ENCODE measurements around the gene RAB43.

The RAB43 gene

DNA sequence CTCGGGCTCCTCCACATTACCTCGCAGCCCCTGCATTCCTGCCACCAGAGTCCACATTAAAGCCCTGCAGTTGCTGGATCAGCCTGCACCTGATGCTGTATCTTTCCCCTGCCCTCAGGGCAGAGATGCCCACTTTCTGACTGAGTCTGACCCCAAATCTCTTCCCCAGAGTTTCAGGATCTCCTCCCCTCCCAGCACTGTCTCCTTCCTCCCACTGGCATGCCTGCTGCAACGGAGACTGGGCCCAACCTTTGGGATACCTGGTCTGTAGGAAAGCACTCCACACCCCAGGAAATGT, 81.6 kb downstream of the RAB43 start:
- in situ Hi-C loops (cut with HindIII; ENCODE audit: low pct_ligation_motif_present, low sequenced_read_pairs) = no loop called here
- Histone ChIP-seq H3K27ac (no peak overlapping the region), H3K27me3 (replicated peaks) (peaks cover 13% of the 10 kb centered on the region), H3K4me3 (ENCODE audit: low read depth, low read length) (no peak overlapping the region), H3K36me3 (replicated peaks) (no peaks in the 10 kb centered on the region)
- TF ChIP-seq, protein P1, sequence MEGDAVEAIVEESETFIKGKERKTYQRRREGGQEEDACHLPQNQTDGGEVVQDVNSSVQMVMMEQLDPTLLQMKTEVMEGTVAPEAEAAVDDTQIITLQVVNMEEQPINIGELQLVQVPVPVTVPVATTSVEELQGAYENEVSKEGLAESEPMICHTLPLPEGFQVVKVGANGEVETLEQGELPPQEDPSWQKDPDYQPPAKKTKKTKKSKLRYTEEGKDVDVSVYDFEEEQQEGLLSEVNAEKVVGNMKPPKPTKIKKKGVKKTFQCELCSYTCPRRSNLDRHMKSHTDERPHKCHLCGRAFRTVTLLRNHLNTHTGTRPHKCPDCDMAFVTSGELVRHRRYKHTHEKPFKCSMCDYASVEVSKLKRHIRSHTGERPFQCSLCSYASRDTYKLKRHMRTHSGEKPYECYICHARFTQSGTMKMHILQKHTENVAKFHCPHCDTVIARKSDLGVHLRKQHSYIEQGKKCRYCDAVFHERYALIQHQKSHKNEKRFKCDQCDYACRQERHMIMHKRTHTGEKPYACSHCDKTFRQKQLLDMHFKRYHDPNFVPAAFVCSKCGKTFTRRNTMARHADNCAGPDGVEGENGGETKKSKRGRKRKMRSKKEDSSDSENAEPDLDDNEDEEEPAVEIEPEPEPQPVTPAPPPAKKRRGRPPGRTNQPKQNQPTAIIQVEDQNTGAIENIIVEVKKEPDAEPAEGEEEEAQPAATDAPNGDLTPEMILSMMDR (IDR thresholded peaks at IDR 0.05; ENCODE audit: low read depth, low read length, missing control alignments) = no peak
- DNase-seq = no peak

DNA sequence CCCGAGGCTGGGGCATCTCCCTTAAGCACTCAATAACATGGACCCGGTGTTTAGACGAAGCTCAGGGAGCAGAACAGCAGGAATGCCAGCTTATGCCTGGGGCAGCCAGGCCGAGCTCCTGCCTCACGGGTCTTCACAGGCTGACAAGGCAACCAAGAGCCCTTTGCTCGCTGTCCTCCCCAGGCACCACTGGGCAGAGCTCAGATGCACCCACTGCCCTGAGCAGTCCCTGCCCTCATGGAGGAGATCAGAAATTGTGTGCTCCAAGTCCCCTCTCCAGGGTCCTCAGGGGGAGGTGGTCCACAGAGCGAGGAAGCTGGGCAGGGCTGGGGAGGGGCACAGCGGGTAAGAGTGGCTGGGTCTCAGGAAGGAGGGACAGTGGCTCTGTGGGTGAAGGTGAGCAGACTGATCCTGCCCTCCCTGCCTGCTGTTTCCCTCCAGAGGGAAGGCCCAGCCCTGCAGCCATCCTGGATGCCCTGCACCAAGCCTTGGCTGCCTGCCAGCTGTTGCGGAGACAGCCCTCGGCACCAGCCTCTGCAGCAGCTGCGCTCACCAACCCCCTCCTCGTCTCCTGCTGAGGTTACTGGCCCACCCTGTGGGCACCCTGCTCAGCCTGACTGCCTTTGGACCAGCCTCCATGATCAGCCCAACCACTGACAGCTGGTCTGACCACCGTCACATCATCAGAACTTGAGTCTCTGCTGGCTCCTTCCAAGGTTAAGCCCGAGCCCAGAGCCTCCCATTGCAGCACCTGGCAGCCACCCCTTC, 82.1 kb downstream of the RAB43 start:
- no peak for DNase-seq
- H3K27me3 ChIP-seq (replicated peaks) = peaks cover 13% of the 10 kb centered on the region
- no peaks in the 10 kb centered on the region for H3K36me3 ChIP-seq (replicated peaks)
- TF ChIP-seq, protein P1 (IDR thresholded peaks at IDR 0.05; ENCODE audit: low read depth, low read length, missing control alignments) = no peak
- no peak overlapping the region for H3K4me3 ChIP-seq (ENCODE audit: low read depth, low read length)
- in situ Hi-C loops (cut with HindIII; ENCODE audit: low pct_ligation_motif_present, low sequenced_read_pairs) = no loop called here
- H3K27ac ChIP-seq = no peak overlapping the region

DNA sequence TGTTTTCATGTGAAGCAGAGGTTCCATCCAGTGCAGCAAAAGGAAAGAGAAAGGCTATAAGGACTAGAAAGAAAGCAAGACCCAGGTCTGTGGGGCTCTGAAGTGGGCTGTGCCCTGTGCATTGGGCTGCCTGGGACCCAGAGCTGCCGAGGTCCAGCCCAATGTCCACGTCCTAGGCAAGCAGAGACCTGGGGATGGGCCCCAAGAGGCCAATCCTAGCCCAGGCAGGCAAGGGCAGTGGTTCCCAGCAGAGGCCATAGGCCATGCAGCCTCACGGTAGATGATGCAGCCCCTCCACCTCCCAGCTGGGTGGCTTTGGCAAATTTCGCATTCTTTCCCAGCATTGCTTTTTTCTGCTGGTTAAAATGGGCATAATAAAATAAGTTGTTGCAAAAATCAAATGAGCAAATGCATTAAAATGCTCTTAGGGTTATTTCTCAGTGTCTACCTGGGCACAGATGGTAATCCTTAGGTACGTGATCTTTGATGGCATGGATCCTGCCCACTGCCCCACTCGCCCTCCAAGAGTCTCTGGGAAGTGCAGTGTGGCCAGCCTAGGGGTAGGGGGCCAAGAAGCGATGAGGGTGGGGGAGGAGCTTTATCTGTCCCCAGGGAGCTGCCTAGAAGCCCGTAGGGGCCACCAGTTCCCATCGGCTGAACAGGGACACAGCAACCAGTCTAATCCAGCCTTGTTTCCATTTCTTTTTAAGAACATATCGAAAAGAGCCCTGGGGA, 83.3 kb downstream of the RAB43 start:
- TF ChIP-seq, protein P1 (IDR thresholded peaks at IDR 0.05; ENCODE audit: low read depth, low read length, missing control alignments) = no peak
- H3K4me3 ChIP-seq (ENCODE audit: low read depth, low read length) = no peak overlapping the region
- peaks cover 13% of the 10 kb centered on the region for H3K27me3 ChIP-seq (replicated peaks)
- no peak overlapping the region for H3K27ac ChIP-seq
- H3K36me3 ChIP-seq (replicated peaks) = no peaks in the 10 kb centered on the region
- no peak for DNase-seq
- in situ Hi-C loops (cut with HindIII; ENCODE audit: low pct_ligation_motif_present, low sequenced_read_pairs) = no loop called here

Measured in brain microvascular endothelial cell (primary cell).